Ovary (tissue), 3 donors: Measurements from ENCODE around the gene GNA12.

Experiments
- POLR2A ChIP-seq: fragments of 450-650 bp; IDR thresholded peaks from one replicate; pipeline ENCODE4 v1.6.1; 2017; ENCODE audit warnings: antibody characterized with exemption, mild to moderate bottlenecking, moderate library complexity
- TF ChIP-seq, protein P1 (sequence below), 3 donors: fragments of 450-650 bp in 2 of 3; fragments of 200-600 bp in 1 of 3; IDR thresholded peaks; one replicate each; pipeline versions ENCODE4 v1.5.1 to v1.8.0; 2016 to 2022; ENCODE audit warnings: antibody characterized with exemption in 3 of 3, mild to moderate bottlenecking in 1 of 3
- donor health status: DM: no; HTN: no; CAD: no.

DNA sequence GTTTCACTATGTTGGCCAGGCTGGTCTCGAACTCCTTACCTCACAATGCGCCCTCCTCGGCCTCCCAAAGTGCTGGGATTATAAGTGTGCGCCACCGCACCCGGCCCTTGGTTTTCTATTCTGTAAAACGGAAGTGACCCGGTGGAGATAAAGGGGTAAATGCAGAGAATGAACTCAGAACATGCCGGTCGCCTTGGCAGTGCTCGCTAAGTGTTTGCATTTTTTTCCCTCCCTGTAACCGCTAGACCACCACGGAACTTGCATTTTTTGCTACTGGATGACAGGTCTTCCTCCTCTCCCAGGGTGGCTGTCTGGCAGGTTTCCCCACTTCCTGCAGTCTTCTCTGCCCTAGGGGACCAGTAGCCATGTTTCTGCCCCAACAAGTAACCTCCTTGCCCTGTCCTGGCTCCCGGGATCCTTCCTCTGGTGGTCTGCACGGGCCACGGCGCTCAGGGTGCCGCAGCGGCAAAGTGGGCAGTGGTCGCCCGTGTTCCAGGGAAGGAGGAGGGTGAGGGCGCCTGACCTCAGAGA lies 18.8 kb upstream of the GNA12 start:
- TF ChIP-seq, protein P1, sequence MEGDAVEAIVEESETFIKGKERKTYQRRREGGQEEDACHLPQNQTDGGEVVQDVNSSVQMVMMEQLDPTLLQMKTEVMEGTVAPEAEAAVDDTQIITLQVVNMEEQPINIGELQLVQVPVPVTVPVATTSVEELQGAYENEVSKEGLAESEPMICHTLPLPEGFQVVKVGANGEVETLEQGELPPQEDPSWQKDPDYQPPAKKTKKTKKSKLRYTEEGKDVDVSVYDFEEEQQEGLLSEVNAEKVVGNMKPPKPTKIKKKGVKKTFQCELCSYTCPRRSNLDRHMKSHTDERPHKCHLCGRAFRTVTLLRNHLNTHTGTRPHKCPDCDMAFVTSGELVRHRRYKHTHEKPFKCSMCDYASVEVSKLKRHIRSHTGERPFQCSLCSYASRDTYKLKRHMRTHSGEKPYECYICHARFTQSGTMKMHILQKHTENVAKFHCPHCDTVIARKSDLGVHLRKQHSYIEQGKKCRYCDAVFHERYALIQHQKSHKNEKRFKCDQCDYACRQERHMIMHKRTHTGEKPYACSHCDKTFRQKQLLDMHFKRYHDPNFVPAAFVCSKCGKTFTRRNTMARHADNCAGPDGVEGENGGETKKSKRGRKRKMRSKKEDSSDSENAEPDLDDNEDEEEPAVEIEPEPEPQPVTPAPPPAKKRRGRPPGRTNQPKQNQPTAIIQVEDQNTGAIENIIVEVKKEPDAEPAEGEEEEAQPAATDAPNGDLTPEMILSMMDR (IDR thresholded peaks at IDR 0.05), result no peak
- no peak for TF ChIP-seq POLR2A
